22Rv1 (cell line): ENCODE data around the gene HS6ST1.

Experiments
- CTCF ChIP-seq: fragments of 450-650 bp; IDR thresholded peaks from 2 replicates; pipeline ENCODE4 v1.5.1; 2017; ENCODE audit warnings: mild to moderate bottlenecking
- ZFX ChIP-seq: fragments of 450-650 bp; IDR thresholded peaks from 2 replicates; pipeline ENCODE4 v1.6.1; 2017; ENCODE audit warnings: antibody characterized with exemption, borderline replicate concordance

GRCh38 chr2:128280158-128280871 lies 38.4 kb downstream of the HS6ST1 start:
- no peak for TF ChIP-seq CTCF
- TF ChIP-seq ZFX, result no peak
